WTC11 (cell line): ENCODE results near the gene ZNF557. TPM values are rescaled to one million over a fixed set of nuclear protein-coding genes. Genes with fewer than 3 reads are reported as not detected.

Experiments
- ATAC-seq: fragments of 200-7000 bp; cut with Tn5 transposase; 2 replicates; pipeline ENCODE4 v1.10.0; 2021; ENCODE audit warnings: mild to moderate bottlenecking, moderate library complexity
- Bru-seq: library from RNA; stranded (reverse); fragments of 400-500 nt; gene quantifications from one replicate; lab custom pipeline; 2021; lab: Mats Ljungman, UMichigan
- CTCF ChIA-PET: fragments of 300-600 bp; sonication (Branson Sonifier 250); formaldehyde crosslinking; loops from one replicate; lab custom pipeline; 2021; ENCODE audit warnings: antibody characterized with exemption; lab: Charles Lee
- POLR2A ChIA-PET: fragments of 350-600 bp; sonication (Branson Sonifier 250); formaldehyde crosslinking; loops from one replicate; lab custom pipeline; 2021; ENCODE audit warnings: antibody characterized with exemption; lab: Charles Lee
- DNase-seq: peaks from one replicate; pipeline ENCODE4 v3.0.0; 2021; ENCODE audit warnings: low spot score
- H3K27ac Mint-ChIP-seq: 2 replicates; pipeline ENCODE4 v1.8.0; 2021; ENCODE audit warnings: mixed read lengths
- H3K27me3 Mint-ChIP-seq: 2 replicates; pipeline ENCODE4 v1.8.0; 2021; ENCODE audit warnings: low read depth, mild to moderate bottlenecking, moderate library complexity, mixed read lengths
- H3K36me3 Mint-ChIP-seq: 2 replicates; pipeline ENCODE4 v1.8.0; 2021; ENCODE audit warnings: mixed read lengths
- H3K4me1 Mint-ChIP-seq: 2 replicates; pipeline ENCODE4 v1.8.0; 2022; ENCODE audit warnings: mixed read lengths
- H3K4me3 Mint-ChIP-seq: 2 replicates; pipeline ENCODE4 v1.8.0; 2021; ENCODE audit warnings: mild to moderate bottlenecking, moderate library complexity, mixed read lengths
- H3K9me3 Mint-ChIP-seq: 2 replicates; pipeline ENCODE4 v1.8.0; 2021; ENCODE audit warnings: mixed read lengths
- CBFB ChIP-seq: sonication (generic); formaldehyde crosslinking; IDR thresholded peaks from 2 replicates; pipeline ENCODE4 v1.8.1; 2022; ENCODE audit warnings: mild to moderate bottlenecking, low read depth, missing genetic modification reagents
- CREB1 ChIP-seq: sonication (generic); formaldehyde crosslinking; IDR thresholded peaks from 2 replicates; pipeline ENCODE4 v1.8.0; 2023; ENCODE audit warnings: mild to moderate bottlenecking, missing genetic modification reagents
- ESRRA ChIP-seq: sonication (generic); formaldehyde crosslinking; IDR thresholded peaks from 2 replicates; pipeline ENCODE4 v1.8.1; 2022; ENCODE audit warnings: mild to moderate bottlenecking, missing genetic modification reagents, borderline replicate concordance
- FOXP1 ChIP-seq: sonication (generic); formaldehyde crosslinking; IDR thresholded peaks from 2 replicates; pipeline ENCODE4 v1.8.0; 2022; ENCODE audit warnings: missing genetic modification reagents, mild to moderate bottlenecking, moderate library complexity, borderline replicate concordance
- GABPB1 ChIP-seq: sonication (generic); formaldehyde crosslinking; IDR thresholded peaks from 2 replicates; pipeline ENCODE4 v1.8.1; 2023; ENCODE audit warnings: mild to moderate bottlenecking, missing genetic modification reagents
- JAZF1 ChIP-seq: fragments of 250-450 bp; sonication (Bioruptor Pico); IDR thresholded peaks from 2 replicates; pipeline ENCODE4 v1.9.0; 2021; ENCODE audit warnings: moderate library complexity, mild to moderate bottlenecking, inconsistent platforms
- MYBL2 ChIP-seq: sonication (generic); formaldehyde crosslinking; IDR thresholded peaks from 2 replicates; pipeline ENCODE4 v1.8.1; 2023; ENCODE audit warnings: mild to moderate bottlenecking, moderate library complexity, missing genetic modification reagents
- NFATC4 ChIP-seq: fragments of 250-450 bp; sonication (Bioruptor Pico); IDR thresholded peaks from 2 replicates; pipeline ENCODE4 v1.9.0; 2021; ENCODE audit warnings: mild to moderate bottlenecking
- OVOL2 ChIP-seq: fragments of 250-450 bp; sonication (Bioruptor Pico); IDR thresholded peaks from 2 replicates; pipeline ENCODE4 v1.9.0; 2021; ENCODE audit warnings: mild to moderate bottlenecking, borderline replicate concordance
- RELA ChIP-seq: sonication (generic); formaldehyde crosslinking; IDR thresholded peaks from 2 replicates; pipeline ENCODE4 v1.8.1; 2022; ENCODE audit warnings: missing genetic modification reagents, mild to moderate bottlenecking, borderline replicate concordance
- TCF7 ChIP-seq: sonication (generic); formaldehyde crosslinking; IDR thresholded peaks from 2 replicates; pipeline ENCODE4 v1.8.0; 2022; ENCODE audit warnings: mild to moderate bottlenecking, low read depth, missing genetic modification reagents, moderate library complexity
- ZNF121 ChIP-seq: sonication (generic); formaldehyde crosslinking; IDR thresholded peaks from 2 replicates; pipeline ENCODE4 v1.8.0; 2023; ENCODE audit warnings: missing genetic modification reagents
- ZNF396 ChIP-seq: fragments of 250-450 bp; sonication (Bioruptor Pico); IDR thresholded peaks from 2 replicates; pipeline ENCODE4 v1.8.0; 2021; ENCODE audit warnings: mild to moderate bottlenecking, moderate library complexity, borderline replicate concordance
- long read RNA-seq, 3 experiments: library from RNA in 1 of 3; library from capped mRNA in 1 of 3; library from polyadenylated mRNA in 1 of 3; unstranded in 2 of 3; stranded (forward) in 1 of 3; transcript quantifications; one replicate each; pipeline ENCODE4 v2.0.0, GENCODE V29; 2021
- total RNA-seq: library from RNA; stranded (reverse); gene quantifications from 3 replicates; pipeline ENCODE4 v1.2.3, GENCODE V29; 2021
- TF ChIP-seq, protein P1 (sequence below): sonication (generic); formaldehyde crosslinking; IDR thresholded peaks from 2 replicates; pipeline ENCODE4 v1.8.0; 2023; ENCODE audit warnings: missing genetic modification reagents, mild to moderate bottlenecking, borderline replicate concordance
- TF ChIP-seq, protein P2 (sequence below): sonication (generic); formaldehyde crosslinking; IDR thresholded peaks from 2 replicates; pipeline ENCODE4 v1.8.1; 2023; ENCODE audit warnings: mild to moderate bottlenecking, missing genetic modification reagents
- TF ChIP-seq, protein P3 (sequence below): sonication (generic); formaldehyde crosslinking; IDR thresholded peaks from 2 replicates; pipeline ENCODE4 v1.8.0; 2023; ENCODE audit warnings: missing genetic modification reagents
- TF ChIP-seq, protein P4 (sequence below): sonication (generic); formaldehyde crosslinking; IDR thresholded peaks from 2 replicates; pipeline ENCODE4 v1.8.0; 2022; ENCODE audit warnings: mild to moderate bottlenecking, missing genetic modification reagents
- TF ChIP-seq, protein P5 (sequence below): sonication (generic); formaldehyde crosslinking; IDR thresholded peaks from 2 replicates; pipeline ENCODE4 v1.8.1; 2023; ENCODE audit warnings: mild to moderate bottlenecking, missing genetic modification reagents, moderate library complexity
- TF ChIP-seq, protein P6 (sequence below): fragments of 250-450 bp; sonication (Bioruptor Pico); IDR thresholded peaks from 2 replicates; pipeline ENCODE4 v1.9.0; 2021; ENCODE audit warnings: moderate library complexity, mild to moderate bottlenecking, inconsistent platforms, borderline replicate concordance
- TF ChIP-seq, protein P7 (sequence below): sonication (generic); formaldehyde crosslinking; IDR thresholded peaks from 2 replicates; pipeline ENCODE4 v1.8.0; 2023; ENCODE audit warnings: mild to moderate bottlenecking, missing genetic modification reagents

The ZNF557 gene
- total RNA-seq (6.7 to 7.5 TPM (median 7.5 TPM) in 3 replicates), Bru-seq, nascent RNA (percentile 76 among the genes with signal in this experiment)
- long read RNA-seq, experiment 1, partial matches to known transcripts: 1 of 6 reads
- long read RNA-seq, experiment 1, other reads (novel, unspliced or antisense): 1 of 6 reads
- long read RNA-seq, experiment 2, partial matches to known transcripts: 1 of 3 reads
- long read RNA-seq, experiment 2, other reads (novel, unspliced or antisense): 2 of 3 reads
- long read RNA-seq, experiment 3, partial matches to known transcripts: 2 of 7 reads
- long read RNA-seq, experiment 3, other reads (novel, unspliced or antisense): 1 of 7 reads

DNA sequence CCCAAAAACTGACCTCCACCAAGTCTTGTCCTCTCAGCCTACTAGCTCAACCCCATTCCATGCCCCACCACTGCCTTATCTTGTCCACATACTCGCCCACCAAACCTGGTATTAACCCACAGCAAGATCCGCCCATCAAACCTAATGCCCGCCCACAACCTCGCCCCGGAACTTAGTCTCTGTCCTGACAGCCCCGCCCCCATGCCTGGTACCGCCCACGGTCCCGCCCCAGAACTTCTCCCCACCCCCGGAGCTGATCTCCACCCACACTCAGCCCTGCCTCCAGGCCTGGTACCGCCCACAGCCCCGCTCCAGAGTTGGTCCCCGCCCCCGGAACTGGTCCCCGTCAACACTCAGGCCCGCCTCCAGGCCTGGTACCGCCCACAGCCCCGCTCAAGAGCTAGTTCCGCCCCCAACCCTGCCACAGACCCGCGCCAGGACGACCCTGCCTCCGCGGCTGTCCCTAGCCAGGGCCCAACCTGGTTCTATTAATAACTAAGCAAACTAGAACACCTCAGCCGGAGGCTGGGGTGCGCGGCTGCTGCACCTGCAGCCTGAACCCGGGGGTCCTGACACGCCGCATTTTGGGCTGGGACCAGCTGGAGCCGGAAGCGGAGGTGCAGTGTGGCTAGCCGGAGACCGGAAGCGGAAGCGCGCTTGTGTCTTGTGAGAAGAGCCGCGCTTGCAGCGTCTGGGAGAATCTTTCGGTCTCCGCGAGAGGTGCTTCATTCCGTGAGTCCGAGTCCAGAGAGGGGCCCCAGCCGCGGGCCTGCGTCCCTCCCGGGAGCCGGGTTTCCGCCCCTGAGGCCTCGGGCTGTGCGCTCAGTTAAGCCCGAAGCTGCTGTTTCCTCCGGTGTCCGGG lies at the start of gene ZNF557:
Gene ZNF557, plus strand, starts transcription at position 662 of the 862 bp plus-strand sequence. CDS start 5,372 bp downstream, outside the sequence.
- ATAC-seq: peak; percentile 100
- Mint-ChIP-seq H3K27ac (peak within 1 kb of the TSS; percentile 91), H3K36me3 (peaks cover 23% of the 10 kb centered on the region), H3K4me3 (peak within 1 kb of the TSS; percentile 94), H3K27me3 (no peaks in the 10 kb centered on the region), H3K4me1 (no peaks in the 10 kb centered on the region), H3K9me3 (peaks cover 34% of the 10 kb centered on the region)
- ChIA-PET POLR2A (interaction anchor here (0.6 to 1.1 kb wide), 5 partner anchors 30 to 1165 kb away, joined by 3 to 4 read pairs (median 3); partner anchors contain the start of genes NDUFA11 and VMAC), CTCF (interaction anchor here (0.5 to 1.5 kb wide), 12 partner anchors 24 to 1101 kb away, joined by 3 to 11 read pairs (median 4); a partner anchor contains a TSS)
- DNase-seq: peak; percentile 99
- TF ChIP-seq, protein P1, sequence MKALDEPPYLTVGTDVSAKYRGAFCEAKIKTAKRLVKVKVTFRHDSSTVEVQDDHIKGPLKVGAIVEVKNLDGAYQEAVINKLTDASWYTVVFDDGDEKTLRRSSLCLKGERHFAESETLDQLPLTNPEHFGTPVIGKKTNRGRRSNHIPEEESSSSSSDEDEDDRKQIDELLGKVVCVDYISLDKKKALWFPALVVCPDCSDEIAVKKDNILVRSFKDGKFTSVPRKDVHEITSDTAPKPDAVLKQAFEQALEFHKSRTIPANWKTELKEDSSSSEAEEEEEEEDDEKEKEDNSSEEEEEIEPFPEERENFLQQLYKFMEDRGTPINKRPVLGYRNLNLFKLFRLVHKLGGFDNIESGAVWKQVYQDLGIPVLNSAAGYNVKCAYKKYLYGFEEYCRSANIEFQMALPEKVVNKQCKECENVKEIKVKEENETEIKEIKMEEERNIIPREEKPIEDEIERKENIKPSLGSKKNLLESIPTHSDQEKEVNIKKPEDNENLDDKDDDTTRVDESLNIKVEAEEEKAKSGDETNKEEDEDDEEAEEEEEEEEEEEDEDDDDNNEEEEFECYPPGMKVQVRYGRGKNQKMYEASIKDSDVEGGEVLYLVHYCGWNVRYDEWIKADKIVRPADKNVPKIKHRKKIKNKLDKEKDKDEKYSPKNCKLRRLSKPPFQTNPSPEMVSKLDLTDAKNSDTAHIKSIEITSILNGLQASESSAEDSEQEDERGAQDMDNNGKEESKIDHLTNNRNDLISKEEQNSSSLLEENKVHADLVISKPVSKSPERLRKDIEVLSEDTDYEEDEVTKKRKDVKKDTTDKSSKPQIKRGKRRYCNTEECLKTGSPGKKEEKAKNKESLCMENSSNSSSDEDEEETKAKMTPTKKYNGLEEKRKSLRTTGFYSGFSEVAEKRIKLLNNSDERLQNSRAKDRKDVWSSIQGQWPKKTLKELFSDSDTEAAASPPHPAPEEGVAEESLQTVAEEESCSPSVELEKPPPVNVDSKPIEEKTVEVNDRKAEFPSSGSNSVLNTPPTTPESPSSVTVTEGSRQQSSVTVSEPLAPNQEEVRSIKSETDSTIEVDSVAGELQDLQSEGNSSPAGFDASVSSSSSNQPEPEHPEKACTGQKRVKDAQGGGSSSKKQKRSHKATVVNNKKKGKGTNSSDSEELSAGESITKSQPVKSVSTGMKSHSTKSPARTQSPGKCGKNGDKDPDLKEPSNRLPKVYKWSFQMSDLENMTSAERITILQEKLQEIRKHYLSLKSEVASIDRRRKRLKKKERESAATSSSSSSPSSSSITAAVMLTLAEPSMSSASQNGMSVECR (CRISPR knock-in tag): no peak
- TF ChIP-seq NFATC4 (CRISPR knock-in tag): no peak
- TF ChIP-seq, protein P2, sequence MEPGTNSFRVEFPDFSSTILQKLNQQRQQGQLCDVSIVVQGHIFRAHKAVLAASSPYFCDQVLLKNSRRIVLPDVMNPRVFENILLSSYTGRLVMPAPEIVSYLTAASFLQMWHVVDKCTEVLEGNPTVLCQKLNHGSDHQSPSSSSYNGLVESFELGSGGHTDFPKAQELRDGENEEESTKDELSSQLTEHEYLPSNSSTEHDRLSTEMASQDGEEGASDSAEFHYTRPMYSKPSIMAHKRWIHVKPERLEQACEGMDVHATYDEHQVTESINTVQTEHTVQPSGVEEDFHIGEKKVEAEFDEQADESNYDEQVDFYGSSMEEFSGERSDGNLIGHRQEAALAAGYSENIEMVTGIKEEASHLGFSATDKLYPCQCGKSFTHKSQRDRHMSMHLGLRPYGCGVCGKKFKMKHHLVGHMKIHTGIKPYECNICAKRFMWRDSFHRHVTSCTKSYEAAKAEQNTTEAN (CRISPR knock-in tag): no peak
- TF ChIP-seq ESRRA (CRISPR knock-in tag): 0 out of 2 replicates have a peak, but pooled peaks have one; percentile 29
- TF ChIP-seq JAZF1: no peak
- TF ChIP-seq, protein P3, sequence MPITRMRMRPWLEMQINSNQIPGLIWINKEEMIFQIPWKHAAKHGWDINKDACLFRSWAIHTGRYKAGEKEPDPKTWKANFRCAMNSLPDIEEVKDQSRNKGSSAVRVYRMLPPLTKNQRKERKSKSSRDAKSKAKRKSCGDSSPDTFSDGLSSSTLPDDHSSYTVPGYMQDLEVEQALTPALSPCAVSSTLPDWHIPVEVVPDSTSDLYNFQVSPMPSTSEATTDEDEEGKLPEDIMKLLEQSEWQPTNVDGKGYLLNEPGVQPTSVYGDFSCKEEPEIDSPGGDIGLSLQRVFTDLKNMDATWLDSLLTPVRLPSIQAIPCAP (CRISPR knock-in tag): no peak
- TF ChIP-seq, protein P4, sequence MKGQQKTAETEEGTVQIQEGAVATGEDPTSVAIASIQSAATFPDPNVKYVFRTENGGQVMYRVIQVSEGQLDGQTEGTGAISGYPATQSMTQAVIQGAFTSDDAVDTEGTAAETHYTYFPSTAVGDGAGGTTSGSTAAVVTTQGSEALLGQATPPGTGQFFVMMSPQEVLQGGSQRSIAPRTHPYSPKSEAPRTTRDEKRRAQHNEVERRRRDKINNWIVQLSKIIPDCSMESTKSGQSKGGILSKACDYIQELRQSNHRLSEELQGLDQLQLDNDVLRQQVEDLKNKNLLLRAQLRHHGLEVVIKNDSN (CRISPR knock-in tag): no peak
- TF ChIP-seq RELA (CRISPR knock-in tag): no peak
- TF ChIP-seq, protein P5, sequence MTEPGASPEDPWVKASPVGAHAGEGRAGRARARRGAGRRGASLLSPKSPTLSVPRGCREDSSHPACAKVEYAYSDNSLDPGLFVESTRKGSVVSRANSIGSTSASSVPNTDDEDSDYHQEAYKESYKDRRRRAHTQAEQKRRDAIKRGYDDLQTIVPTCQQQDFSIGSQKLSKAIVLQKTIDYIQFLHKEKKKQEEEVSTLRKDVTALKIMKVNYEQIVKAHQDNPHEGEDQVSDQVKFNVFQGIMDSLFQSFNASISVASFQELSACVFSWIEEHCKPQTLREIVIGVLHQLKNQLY (CRISPR knock-in tag): no peak
- TF ChIP-seq CREB1 (CRISPR knock-in tag): no peak
- TF ChIP-seq, protein P6, sequence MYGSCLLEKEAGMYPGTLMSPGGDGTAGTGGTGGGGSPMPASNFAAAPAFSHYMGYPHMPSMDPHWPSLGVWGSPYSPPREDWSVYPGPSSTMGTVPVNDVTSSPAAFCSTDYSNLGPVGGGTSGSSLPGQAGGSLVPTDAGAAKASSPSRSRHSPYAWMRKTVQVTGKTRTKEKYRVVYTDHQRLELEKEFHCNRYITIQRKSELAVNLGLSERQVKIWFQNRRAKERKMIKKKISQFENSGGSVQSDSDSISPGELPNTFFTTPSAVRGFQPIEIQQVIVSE: no peak
- no peak for TF ChIP-seq ZNF121
- no peak for TF ChIP-seq FOXP1
- no peak for TF ChIP-seq TCF7 (CRISPR knock-in tag)
- no peak for TF ChIP-seq OVOL2
- no peak for TF ChIP-seq MYBL2 (CRISPR knock-in tag)
- peak; percentile 56; the same call in 1 of the 2 replicates for TF ChIP-seq GABPB1 (CRISPR knock-in tag)
- no peak for TF ChIP-seq ZNF396 (CRISPR knock-in tag)
- TF ChIP-seq, protein P7, sequence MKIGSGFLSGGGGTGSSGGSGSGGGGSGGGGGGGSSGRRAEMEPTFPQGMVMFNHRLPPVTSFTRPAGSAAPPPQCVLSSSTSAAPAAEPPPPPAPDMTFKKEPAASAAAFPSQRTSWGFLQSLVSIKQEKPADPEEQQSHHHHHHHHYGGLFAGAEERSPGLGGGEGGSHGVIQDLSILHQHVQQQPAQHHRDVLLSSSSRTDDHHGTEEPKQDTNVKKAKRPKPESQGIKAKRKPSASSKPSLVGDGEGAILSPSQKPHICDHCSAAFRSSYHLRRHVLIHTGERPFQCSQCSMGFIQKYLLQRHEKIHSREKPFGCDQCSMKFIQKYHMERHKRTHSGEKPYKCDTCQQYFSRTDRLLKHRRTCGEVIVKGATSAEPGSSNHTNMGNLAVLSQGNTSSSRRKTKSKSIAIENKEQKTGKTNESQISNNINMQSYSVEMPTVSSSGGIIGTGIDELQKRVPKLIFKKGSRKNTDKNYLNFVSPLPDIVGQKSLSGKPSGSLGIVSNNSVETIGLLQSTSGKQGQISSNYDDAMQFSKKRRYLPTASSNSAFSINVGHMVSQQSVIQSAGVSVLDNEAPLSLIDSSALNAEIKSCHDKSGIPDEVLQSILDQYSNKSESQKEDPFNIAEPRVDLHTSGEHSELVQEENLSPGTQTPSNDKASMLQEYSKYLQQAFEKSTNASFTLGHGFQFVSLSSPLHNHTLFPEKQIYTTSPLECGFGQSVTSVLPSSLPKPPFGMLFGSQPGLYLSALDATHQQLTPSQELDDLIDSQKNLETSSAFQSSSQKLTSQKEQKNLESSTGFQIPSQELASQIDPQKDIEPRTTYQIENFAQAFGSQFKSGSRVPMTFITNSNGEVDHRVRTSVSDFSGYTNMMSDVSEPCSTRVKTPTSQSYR (CRISPR knock-in tag): no peak
- TF ChIP-seq CBFB (CRISPR knock-in tag): no peak
